Aorta (tissue), 5 donors: ENCODE data around the gene MAPK11. TPM values are rescaled to one million over a fixed set of nuclear protein-coding genes. Genes with fewer than 3 reads are reported as not detected.
A peak's percentile ranks its signal among the peaks of the same experiment; 100 is the strongest.

Experiments used
- ATAC-seq: fragments of 200-7000 bp; cut with Tn5 transposase; one replicate; pipeline ENCODE4 v1.9.1; 2022; ENCODE audit warnings: moderate library complexity; ENCODE audit not compliant: low FRiP score
- DNase-seq, 2 donors: peaks; one replicate each; pipeline ENCODE4 v3.0.0-alpha.2; 2020
- H3K27ac ChIP-seq, 2 donors: one replicate each; pipeline ENCODE4 v1.5.1; 2013; ENCODE audit warnings: low read length in 2 of 2, mild to moderate bottlenecking in 2 of 2, moderate library complexity in 2 of 2, control low read depth in 1 of 2, inconsistent platforms in 1 of 2, low read depth in 1 of 2
- H3K27me3 ChIP-seq, 2 donors: one replicate each; pipeline ENCODE4 v1.6.1; 2013; ENCODE audit warnings: control low read depth in 1 of 2, low read length in 1 of 2, mild to moderate bottlenecking in 1 of 2, moderate library complexity in 1 of 2; ENCODE audit not compliant: insufficient read depth in 2 of 2, control insufficient read depth in 1 of 2
- H3K36me3 ChIP-seq, 2 donors: one replicate each; pipeline ENCODE4 v1.6.1; 2013; ENCODE audit warnings: control low read depth in 1 of 2, low read length in 1 of 2, mild to moderate bottlenecking in 1 of 2; ENCODE audit not compliant: insufficient read depth in 2 of 2, control insufficient read depth in 1 of 2
- H3K4me1 ChIP-seq, 2 donors: one replicate each; pipeline ENCODE4 v1.6.1; 2013; ENCODE audit warnings: low read length in 2 of 2, control low read depth in 1 of 2, mild to moderate bottlenecking in 1 of 2, moderate library complexity in 1 of 2; ENCODE audit not compliant: insufficient read depth in 2 of 2, control insufficient read depth in 1 of 2
- H3K4me3 ChIP-seq, 2 donors: one replicate each; pipeline ENCODE4 v1.5.1; 2013; ENCODE audit warnings: low read length in 2 of 2, control low read depth in 1 of 2, mild to moderate bottlenecking in 1 of 2
- H3K9me3 ChIP-seq: one replicate; pipeline ENCODE4 v1.6.1; 2013; ENCODE audit warnings: mild to moderate bottlenecking, low read length; ENCODE audit not compliant: control insufficient read depth
- WGBS, 2 donors: extraction: QIAGEN DNeasy Blood & Tissue Kit; methylation state at CpG; one replicate each; pipeline ENCODE4 v1.1.7; 2013; 5-methylcytosine and 5-hydroxymethylcytosine counted together
- intact Hi-C, 2 donors: fragments of 100-400 bp; cut with DNase I; formaldehyde crosslinking; loops; one replicate each; pipeline versions ENCODE4 v1.14.2 to v1.15.0; 2022
- polyA plus RNA-seq, 2 donors: library from polyadenylated mRNA; stranded (reverse); fragments of 200-250 nt; gene quantifications; one replicate each; pipeline ENCODE4 v1.2.3, GENCODE V29; 2013
- total RNA-seq, 2 donors: library from RNA; stranded (reverse); fragmentation: NEBNext Ultra II Directional; extraction: Animal tissue kit (Norgen Biotek cat#: 25700); gene quantifications; one replicate each; pipeline ENCODE4 v1.2.1, GENCODE V29; 2021
- donor health status: healthy with polysubstance abuse.
- donor health status: Bipolar disorder and iron deficiency.
- donor health status: DM: no; HTN: no; CAD: no.
- donor health status: DM: no; HTN: no; CAD: no.
- donor health status: DM: yes; HTN: yes; CAD: no.

The MAPK11 gene
- total and polyA plus RNA-seq, 4 donors: 0.13 to 23.2 (median 12.8) TPM

DNA sequence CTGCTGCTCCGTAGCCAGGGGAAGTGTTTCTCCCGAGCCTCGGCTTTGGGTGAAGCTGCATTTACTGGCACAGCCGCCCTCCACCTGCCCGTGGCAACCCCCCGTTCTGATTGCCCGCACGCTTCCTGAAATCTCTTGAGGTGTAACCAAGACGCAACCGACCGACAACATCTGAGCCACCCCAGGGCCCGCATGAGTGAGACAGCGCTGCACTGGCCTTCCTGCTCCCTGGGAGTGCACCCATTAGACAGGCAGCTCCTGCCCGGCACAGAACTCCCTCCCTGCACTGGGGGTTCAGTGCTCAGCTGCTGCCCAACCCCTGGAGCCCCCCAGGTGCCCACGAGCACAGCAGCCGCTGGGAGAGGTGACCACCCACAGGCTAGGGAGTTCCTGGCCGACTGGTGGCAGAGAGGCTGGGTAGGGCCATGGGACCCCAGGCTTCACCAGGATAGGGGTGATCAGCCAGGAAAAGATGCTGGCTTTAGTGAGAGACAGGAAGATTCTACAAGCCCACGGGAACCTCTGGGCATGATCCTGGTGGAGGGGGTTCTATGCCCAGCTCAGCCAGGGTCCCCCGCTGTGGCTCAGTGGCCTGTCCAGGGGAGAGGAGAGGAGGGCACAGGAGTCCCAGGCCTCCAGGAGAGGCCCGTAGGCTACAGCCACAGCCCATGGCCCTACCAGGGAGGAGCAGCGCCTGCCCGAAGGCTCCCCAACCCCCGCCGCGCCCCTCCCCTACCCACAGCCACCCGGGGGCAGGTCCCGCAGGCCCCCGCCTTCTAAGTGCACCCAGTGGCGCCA, 22.7 kb upstream of the MAPK11 start:
- no peak overlapping the region for H3K4me3 ChIP-seq
- no peaks in the 10 kb centered on the region for H3K9me3 ChIP-seq
- no peak for DNase-seq
- intact Hi-C loops: loop anchor here in 1 of 2 donors (1.0 kb wide), 1 partner anchor 12 kb away; no protein-coding TSS in a partner anchor
- WGBS, 2 donors: 47 to 50% methylated on average over 27 to 29 of the region's 29 CpGs
- ATAC-seq: no peak
- no peaks in the 10 kb centered on the region for H3K27me3 ChIP-seq
- H3K4me1 ChIP-seq: no peaks in the 10 kb centered on the region
- peak overlapping the region in 1 of 2 donors; percentile 56 for H3K27ac ChIP-seq
- H3K36me3 ChIP-seq: peaks cover 0 to 1% of the 10 kb centered on the region in 2 donors

DNA sequence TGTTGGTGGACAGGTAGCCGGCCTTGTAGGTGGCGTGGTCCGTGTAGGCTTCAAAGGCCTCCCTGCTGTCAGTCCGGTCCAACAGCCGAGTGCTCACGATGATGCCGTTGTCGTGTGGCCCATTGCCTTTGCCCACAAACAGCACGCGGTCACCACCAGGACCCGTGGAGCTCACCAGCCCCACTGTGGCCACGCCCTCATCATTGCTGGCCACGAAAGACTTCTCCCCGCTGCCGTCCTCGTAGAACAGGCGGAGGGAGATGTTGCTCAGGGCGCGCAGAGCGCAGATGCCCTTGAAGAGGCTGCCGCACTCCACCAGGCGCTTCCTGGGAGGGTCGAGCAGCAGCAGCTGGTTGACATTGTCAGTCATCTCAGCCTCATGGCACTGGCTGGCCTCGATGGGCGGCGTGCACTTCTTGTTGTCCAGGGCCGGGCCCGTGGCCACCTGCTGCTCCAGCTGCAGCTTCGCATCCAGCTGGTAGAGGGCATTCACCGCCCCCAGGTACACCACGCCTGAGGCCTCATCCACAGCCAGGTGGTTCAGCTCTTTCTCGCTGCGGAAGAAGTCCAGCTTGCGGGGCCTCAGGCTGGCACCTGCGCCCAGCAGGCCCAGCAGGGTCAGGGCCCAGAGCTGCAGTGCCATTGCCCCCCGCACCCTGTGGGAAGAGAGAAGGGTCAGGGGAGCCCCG, 19.9 kb upstream of the MAPK11 start:
- ATAC-seq (no peak), DNase-seq (no peak)
- Histone ChIP-seq H3K27me3 (no peaks in the 10 kb centered on the region), H3K9me3 (no peaks in the 10 kb centered on the region), H3K4me3 (no peak overlapping the region), H3K4me1 (no peaks in the 10 kb centered on the region), H3K36me3 (peaks cover 0 to 10% of the 10 kb centered on the region in 2 donors), H3K27ac (no peak overlapping the region)
- WGBS, 2 donors: 92% methylated on average over 37 of the region's 37 CpGs
- intact Hi-C loops: no loop called here

GRCh38 chr22:50289151-50289941, 19.2 kb upstream of the MAPK11 start:
- Histone ChIP-seq H3K9me3 (no peaks in the 10 kb centered on the region), H3K36me3 (peaks cover 0 to 10% of the 10 kb centered on the region in 2 donors), H3K4me1 (no peaks in the 10 kb centered on the region), H3K27ac (no peak overlapping the region), H3K4me3 (no peak overlapping the region), H3K27me3 (no peaks in the 10 kb centered on the region)
- DNase-seq (no peak), ATAC-seq (no peak)
- 90% methylated on average over 54 to 57 of the region's 57 CpGs for WGBS, 2 donors
- intact Hi-C loops: no loop called here

DNA sequence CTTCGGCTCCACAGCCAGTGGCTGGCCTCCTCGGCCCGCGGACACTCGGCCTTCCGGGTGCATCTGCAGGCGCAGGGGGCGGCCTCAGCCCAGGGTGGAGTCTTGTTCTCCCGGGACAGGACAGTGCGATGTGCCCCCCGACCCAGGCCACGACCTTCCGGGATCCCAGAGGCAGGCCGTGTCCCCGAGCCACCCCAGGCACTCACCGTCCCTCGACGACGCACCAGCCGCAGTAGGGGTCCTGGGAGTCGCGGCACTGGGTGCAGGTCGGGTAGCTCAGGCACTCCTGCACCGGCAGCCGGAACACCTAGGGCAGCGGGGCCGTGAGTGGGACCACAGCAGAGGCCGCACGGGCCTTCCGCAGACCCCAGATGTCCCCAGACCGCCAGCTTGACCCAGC, 17.6 kb upstream of the MAPK11 start:
- intact Hi-C loops: no loop called here
- Histone ChIP-seq H3K36me3 (peaks cover 0 to 15% of the 10 kb centered on the region in 2 donors), H3K4me1 (no peaks in the 10 kb centered on the region), H3K9me3 (no peaks in the 10 kb centered on the region), H3K4me3 (no peak overlapping the region), H3K27ac (no peak overlapping the region), H3K27me3 (no peaks in the 10 kb centered on the region)
- WGBS, 2 donors: 93 to 95% methylated on average over 31 of the region's 31 CpGs
- DNase-seq (no peak), ATAC-seq (no peak)

GRCh38 chr22:50286701-50287318, 16.6 kb upstream of the MAPK11 start:
- Histone ChIP-seq H3K36me3 (peaks cover 0 to 18% of the 10 kb centered on the region in 2 donors), H3K27ac (no peak overlapping the region), H3K4me1 (no peaks in the 10 kb centered on the region), H3K9me3 (no peaks in the 10 kb centered on the region), H3K27me3 (no peaks in the 10 kb centered on the region), H3K4me3 (no peak overlapping the region)
- DNase-seq: no peak
- intact Hi-C loops: no loop called here
- WGBS, 2 donors: 89 to 91% methylated on average over 36 to 40 of the region's 40 CpGs
- no peak for ATAC-seq

DNA sequence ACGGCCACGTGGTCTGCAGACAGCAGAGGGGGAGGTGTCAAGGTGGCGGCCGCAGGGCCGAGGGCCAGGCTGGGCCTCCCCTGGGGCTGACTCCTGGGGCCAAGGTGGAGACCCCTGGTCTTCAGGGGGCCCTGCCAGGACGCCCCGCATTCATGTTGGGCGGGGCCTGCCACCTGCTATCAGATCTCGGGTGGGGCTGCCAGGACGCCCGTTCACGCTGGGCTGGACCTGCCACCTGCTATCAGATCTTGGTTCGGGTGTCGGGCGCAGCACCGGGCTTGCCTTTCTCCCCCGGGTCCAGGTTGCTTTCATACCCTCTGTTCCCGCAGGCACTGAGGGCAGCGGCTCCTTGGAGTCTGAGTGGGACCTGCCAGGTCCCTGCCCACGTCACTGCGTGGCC, 16.1 kb upstream of the MAPK11 start:
- peaks cover 0 to 21% of the 10 kb centered on the region in 2 donors for H3K36me3 ChIP-seq
- ATAC-seq: no peak

DNA sequence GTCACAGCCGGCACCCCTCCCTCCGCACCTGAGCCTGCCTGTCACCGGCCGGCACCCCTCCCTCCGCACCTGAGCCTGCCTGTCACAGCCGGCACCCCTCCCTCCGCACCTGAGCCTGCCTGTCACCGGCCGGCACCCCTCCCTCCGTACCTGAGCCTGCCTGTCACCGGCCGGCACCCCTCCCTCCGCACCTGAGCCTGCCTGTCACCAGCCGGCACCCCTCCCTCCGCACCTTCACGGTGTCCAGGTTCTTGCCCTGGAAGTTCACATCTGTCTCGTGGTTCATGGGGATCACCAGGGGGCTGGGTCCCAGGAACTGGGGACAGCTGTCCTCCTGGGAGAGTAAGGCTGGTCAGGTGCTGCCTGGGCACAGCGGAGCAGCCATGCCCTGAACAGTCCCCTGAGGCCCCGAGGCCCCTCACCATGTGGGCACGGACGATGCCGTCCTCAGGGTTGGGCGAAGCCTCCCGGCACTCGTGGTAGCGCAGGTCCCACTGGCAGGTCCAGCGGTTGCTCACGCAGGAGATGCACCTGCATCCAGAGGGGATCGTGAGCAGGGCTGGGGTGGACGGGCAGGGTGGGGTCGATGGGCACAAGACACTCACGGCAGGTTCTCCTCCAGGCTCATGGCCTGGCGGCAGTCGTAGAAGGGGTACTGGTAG, 15.5 kb upstream of the MAPK11 start:
- Histone ChIP-seq H3K36me3 (peaks cover 0 to 26% of the 10 kb centered on the region in 2 donors), H3K27ac (no peak overlapping the region), H3K27me3 (no peaks in the 10 kb centered on the region), H3K4me3 (no peak overlapping the region), H3K4me1 (no peaks in the 10 kb centered on the region), H3K9me3 (no peaks in the 10 kb centered on the region)
- intact Hi-C loops: no loop called here
- DNase-seq: no peak
- 92 to 94% methylated on average over 27 to 34 of the region's 34 CpGs for WGBS, 2 donors
- no peak for ATAC-seq

More for the DNA sequence above, 16.1 kb upstream of the MAPK11 start:
- Histone ChIP-seq H3K27ac (no peak overlapping the region), H3K4me3 (no peak overlapping the region), H3K4me1 (no peaks in the 10 kb centered on the region), H3K9me3 (no peaks in the 10 kb centered on the region), H3K27me3 (no peaks in the 10 kb centered on the region)
- intact Hi-C loops: no loop called here
- no peak for DNase-seq
- 89 to 95% methylated on average over 21 of the region's 21 CpGs for WGBS, 2 donors

DNA sequence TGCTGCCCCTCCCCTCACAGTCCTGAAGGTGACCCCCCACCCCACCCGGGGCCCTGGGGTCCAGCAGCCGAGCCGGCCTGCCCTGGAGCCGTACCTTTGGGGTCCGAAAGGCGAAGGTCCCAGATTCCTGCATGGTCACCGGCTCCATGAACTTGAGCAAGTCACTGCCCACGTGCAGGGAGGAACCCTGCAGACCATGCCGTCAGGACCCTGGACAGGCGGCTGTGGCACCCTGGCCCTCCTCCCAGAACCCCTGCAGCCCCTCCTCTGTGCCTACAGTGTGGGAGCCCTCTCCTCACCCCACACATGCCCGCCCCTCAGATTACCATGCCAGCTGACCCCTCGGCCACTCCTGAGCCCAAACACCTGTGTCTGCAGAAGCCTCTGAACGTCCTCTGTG, 14.3 kb upstream of the MAPK11 start:
- Histone ChIP-seq H3K27me3 (no peaks in the 10 kb centered on the region), H3K9me3 (no peaks in the 10 kb centered on the region), H3K36me3 (peaks cover 0 to 33% of the 10 kb centered on the region in 2 donors), H3K4me3 (no peak overlapping the region), H3K27ac (no peak overlapping the region), H3K4me1 (no peaks in the 10 kb centered on the region)
- 85 to 90% methylated on average over 9 to 13 of the region's 13 CpGs for whole genome bisulfite sequencing, 2 donors
- intact Hi-C loops: no loop called here
- DNase-seq: no peak
- no peak for ATAC-seq
